Transverse colon (tissue), 4 donors: ENCODE data around the gene RHOT1. TPM values are rescaled to one million over a fixed set of nuclear protein-coding genes. Genes with fewer than 3 reads are reported as not detected.
"Not testable (repeated sequence)": the region's sequence is repeated elsewhere in the genome, so short reads cannot be mapped to it uniquely, and the experiment has no call there.

ENCODE experiments used
- DNase-seq: peaks from one replicate; pipeline ENCODE4 v3.0.0-alpha.2; 2019
- H3K27ac ChIP-seq, 4 donors: fragments of 200-600 bp; sonication (generic); 2 replicates each; pipeline ENCODE4 v1.5.1; 2016 to 2018; ENCODE audit warnings: inconsistent platforms in 4 of 4
- H3K27me3 ChIP-seq: fragments of 200-600 bp; sonication (generic); 2 replicates; pipeline ENCODE4 v1.5.1; 2017; ENCODE audit warnings: inconsistent platforms
- H3K36me3 ChIP-seq, 4 donors: fragments of 200-600 bp; sonication (generic); 2 replicates each; pipeline ENCODE4 v1.5.1; 2017 to 2019; ENCODE audit warnings: inconsistent platforms in 4 of 4
- H3K4me1 ChIP-seq, 4 donors: fragments of 200-600 bp; sonication (generic); 2 replicates each; pipeline ENCODE4 v1.5.1; 2017 to 2020; ENCODE audit warnings: inconsistent platforms in 4 of 4
- H3K4me3 ChIP-seq, 4 donors: fragments of 200-600 bp; sonication (generic); 1 replicate in 1 of 4; 2 replicates in 3 of 4; pipeline versions ENCODE4 v1.5.1 to v1.6.1; 2017 to 2019; ENCODE audit warnings: inconsistent platforms in 4 of 4
- H3K9me3 ChIP-seq, 2 donors: fragments of 200-600 bp; sonication (generic); 2 replicates each; pipeline ENCODE4 v1.5.1; 2017 to 2019; ENCODE audit warnings: inconsistent platforms in 2 of 2
- EP300 ChIP-seq: sonication (generic); formaldehyde crosslinking; IDR thresholded peaks from one replicate; pipeline ENCODE4 v1.6.1; 2017; ENCODE audit warnings: antibody characterized with exemption, low read depth
- POLR2A ChIP-seq: fragments of 450-650 bp; IDR thresholded peaks from one replicate; pipeline ENCODE4 v1.6.1; 2016; ENCODE audit warnings: antibody characterized with exemption, mild to moderate bottlenecking, moderate library complexity
- POLR2AphosphoS5 ChIP-seq, 3 donors: sonication (generic); formaldehyde crosslinking; IDR thresholded peaks; one replicate each; pipeline ENCODE4 v1.6.1; 2016; ENCODE audit warnings: antibody characterized with exemption in 3 of 3
- WGBS, 2 donors: methylation state at CpG; one replicate each; pipeline ENCODE4 v1.1.5; 2018; ENCODE audit warnings: low coverage in 1 of 2; 5-methylcytosine and 5-hydroxymethylcytosine counted together
- in situ Hi-C, 4 donors: fragments of 200-750 bp; cut with MboI; loops; one replicate each; pipeline versions ENCODE4 v1.15.0 to v1.15.1; 2017; ENCODE audit warnings: low sequenced_read_pairs in 3 of 4, low pct_ligation_motif_present in 1 of 4, low pct_unique_long_range_greater_than_20kb in 1 of 4
- intact Hi-C: fragments of 100-400 bp; cut with DNase I; formaldehyde crosslinking; loops from one replicate; pipeline ENCODE4 v1.15.1; 2023; ENCODE audit warnings: low total_unique reads
- total RNA-seq, 4 donors: library from RNA; depleted of rRNA; stranded (reverse); fragments of >200 nt; gene quantifications; one replicate each; pipeline ENCODE4 v1.1.0, GENCODE V29; 2016
- TF ChIP-seq, protein P1 (sequence below), 5 experiments: fragments of 200-600 bp in 3 of 5; fragments of 450-650 bp in 2 of 5; sonication (generic) in 3 of 5; IDR thresholded peaks; 1 replicate in 2 of 5; 2 replicates in 3 of 5; pipeline ENCODE4 v1.5.1; 2016 to 2017; ENCODE audit warnings: antibody characterized with exemption in 5 of 5, inconsistent platforms in 3 of 5, mild to moderate bottlenecking in 2 of 5, moderate library complexity in 1 of 5

The RHOT1 gene
- total RNA-seq = 10 to 100 TPM; 10.5 to 43.3 (median 30.8) TPM

GRCh38 chr17:32142038-32142856, at the start of gene RHOT1:
TSS of gene RHOT1 (plus strand) at chr17:32142502. CDS start at chr17:32142693, 191 bp downstream.
- H3K9me3 ChIP-seq = no peaks in the 10 kb centered on the region
- in situ Hi-C loops = no loop called here
- H3K27me3 ChIP-seq = no peaks in the 10 kb centered on the region
- intact Hi-C loops = loop anchor here (5.0 kb wide), 2 partner anchors 75 to 135 kb away; partner anchors contain the start of gene LRRC37B
- H3K4me3 ChIP-seq = peak within 1 kb of the TSS; percentile 80 to 99 (median 86)
- peak within 1 kb of the TSS; percentile 90 to 97 (median 94) for H3K27ac ChIP-seq
- peaks cover 7 to 37% (median 16%) of the 10 kb centered on the region in 4 donors for H3K4me1 ChIP-seq
- TF ChIP-seq, protein P1, sequence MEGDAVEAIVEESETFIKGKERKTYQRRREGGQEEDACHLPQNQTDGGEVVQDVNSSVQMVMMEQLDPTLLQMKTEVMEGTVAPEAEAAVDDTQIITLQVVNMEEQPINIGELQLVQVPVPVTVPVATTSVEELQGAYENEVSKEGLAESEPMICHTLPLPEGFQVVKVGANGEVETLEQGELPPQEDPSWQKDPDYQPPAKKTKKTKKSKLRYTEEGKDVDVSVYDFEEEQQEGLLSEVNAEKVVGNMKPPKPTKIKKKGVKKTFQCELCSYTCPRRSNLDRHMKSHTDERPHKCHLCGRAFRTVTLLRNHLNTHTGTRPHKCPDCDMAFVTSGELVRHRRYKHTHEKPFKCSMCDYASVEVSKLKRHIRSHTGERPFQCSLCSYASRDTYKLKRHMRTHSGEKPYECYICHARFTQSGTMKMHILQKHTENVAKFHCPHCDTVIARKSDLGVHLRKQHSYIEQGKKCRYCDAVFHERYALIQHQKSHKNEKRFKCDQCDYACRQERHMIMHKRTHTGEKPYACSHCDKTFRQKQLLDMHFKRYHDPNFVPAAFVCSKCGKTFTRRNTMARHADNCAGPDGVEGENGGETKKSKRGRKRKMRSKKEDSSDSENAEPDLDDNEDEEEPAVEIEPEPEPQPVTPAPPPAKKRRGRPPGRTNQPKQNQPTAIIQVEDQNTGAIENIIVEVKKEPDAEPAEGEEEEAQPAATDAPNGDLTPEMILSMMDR (IDR thresholded peaks at IDR 0.05) = peak; percentile 48 to 60 (median 55)
- peak in 1 of 3 donors; percentile 24 for TF ChIP-seq POLR2AphosphoS5 (IDR thresholded peaks at IDR 0.05)
- no peak for TF ChIP-seq EP300
- DNase-seq = peak; percentile 76
- no peaks in the 10 kb centered on the region for H3K36me3 ChIP-seq
- WGBS, 2 donors = 1% methylated on average over 58 of the region's 84 CpGs; no CpG with 5 or more reads in 1 of the 2 donors

- no peaks in the 10 kb centered on the region for H3K9me3 ChIP-seq
- no peaks in the 10 kb centered on the region for H3K27me3 ChIP-seq
- TF ChIP-seq POLR2A (no peak), POLR2AphosphoS5 (IDR thresholded peaks at IDR 0.05) (no peak), EP300 (no peak)
- TF ChIP-seq, protein P1 (IDR thresholded peaks at IDR 0.05) = no peak
- H3K4me3 ChIP-seq = no peak overlapping the region
- H3K36me3 ChIP-seq = no peaks in the 10 kb centered on the region
- no peak overlapping the region for H3K27ac ChIP-seq
- H3K4me1 ChIP-seq = peaks cover 0 to 10% (median 4%) of the 10 kb centered on the region in 4 donors
- no peak for DNase-seq
- intact Hi-C loops (no loop called here), in situ Hi-C loops (no loop called here)
- WGBS, 2 donors = 76 to 78% methylated on average over 2 of the region's 2 CpGs
These were observed 42.6 kb upstream of the RHOT1 start for GRCh38 chr17:32099686-32100085.

DNA sequence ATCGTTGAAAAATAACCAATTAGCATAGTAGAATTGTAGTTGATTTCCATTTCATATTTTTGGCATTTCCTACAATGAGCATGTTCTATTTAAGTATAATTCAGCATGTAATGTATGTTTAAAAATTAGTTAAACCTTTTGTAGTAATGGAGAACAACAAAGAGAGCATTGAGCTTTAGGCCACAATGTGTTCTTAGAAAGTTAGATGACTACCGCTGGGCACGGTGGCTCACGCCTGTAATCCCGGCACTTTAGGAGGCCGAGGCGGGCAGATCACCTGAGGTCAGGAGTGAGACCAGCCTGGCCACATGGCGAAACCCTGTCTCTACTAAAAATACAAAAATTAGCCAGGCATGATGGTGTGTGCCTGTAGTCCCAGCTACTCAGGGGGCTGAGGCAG, 42.0 kb upstream of the RHOT1 start:
- H3K27me3 ChIP-seq, DNase-seq, in situ Hi-C loops, H3K27ac ChIP-seq, H3K4me3 ChIP-seq, H3K36me3 ChIP-seq, intact Hi-C loops, H3K9me3 ChIP-seq: not testable (repeated sequence)
- 62 to 83% methylated on average over 8 of the region's 8 CpGs for WGBS, 2 donors
- peaks cover 0 to 10% (median 4%) of the 10 kb centered on the region in 4 donors for H3K4me1 ChIP-seq

DNA sequence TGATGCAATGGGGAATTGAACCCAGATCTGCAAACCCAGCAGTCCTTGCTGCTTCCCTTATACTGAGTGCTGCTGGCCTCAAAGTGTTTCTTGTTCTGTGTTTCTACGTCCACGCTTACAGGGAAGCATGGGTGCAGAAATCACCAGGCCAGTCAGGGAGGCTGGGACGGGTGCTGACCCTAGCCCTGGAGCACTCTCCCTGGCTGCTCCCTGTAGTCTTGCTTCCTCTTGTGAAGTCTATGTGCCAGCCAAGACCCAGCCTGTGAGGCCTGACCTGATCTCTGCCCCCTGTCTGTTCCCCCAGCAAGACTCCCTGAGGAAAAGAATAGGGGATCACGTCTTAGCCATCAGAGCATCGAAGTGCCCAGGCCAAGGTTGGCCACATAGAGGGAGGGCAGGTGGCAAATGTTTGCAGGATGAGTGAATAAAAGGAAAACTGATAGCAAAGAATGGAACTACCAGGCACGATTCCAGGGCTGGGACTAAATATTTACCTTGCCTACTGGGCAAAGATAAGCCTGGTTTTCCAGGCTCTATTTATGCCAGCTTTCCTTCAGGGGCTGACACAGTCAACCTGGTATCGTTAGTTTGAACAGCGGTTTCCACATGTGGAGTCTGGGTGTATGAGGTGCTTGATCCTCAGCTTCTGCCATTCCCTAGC, 41.2 kb upstream of the RHOT1 start:
- in situ Hi-C loops = no loop called here
- intact Hi-C loops = no loop called here
- 39 to 49% methylated on average over 3 to 8 of the region's 8 CpGs for WGBS, 2 donors

More for the DNA sequence above, 41.2 kb upstream of the RHOT1 start:
- peak; percentile 39 for DNase-seq
- Histone ChIP-seq H3K27ac (no peak overlapping the region), H3K27me3 (no peaks in the 10 kb centered on the region), H3K9me3 (no peaks in the 10 kb centered on the region), H3K4me3 (no peak overlapping the region), H3K36me3 (no peaks in the 10 kb centered on the region), H3K4me1 (peaks cover 0 to 10% (median 5%) of the 10 kb centered on the region in 4 donors)
- no peak for TF ChIP-seq POLR2A
- no peak for TF ChIP-seq POLR2AphosphoS5 (IDR thresholded peaks at IDR 0.05)
- no peak for TF ChIP-seq EP300
- TF ChIP-seq, protein P1 (IDR thresholded peaks at IDR 0.05) = no peak
